ENCODE measurements around the gene C12orf56.

DNA sequence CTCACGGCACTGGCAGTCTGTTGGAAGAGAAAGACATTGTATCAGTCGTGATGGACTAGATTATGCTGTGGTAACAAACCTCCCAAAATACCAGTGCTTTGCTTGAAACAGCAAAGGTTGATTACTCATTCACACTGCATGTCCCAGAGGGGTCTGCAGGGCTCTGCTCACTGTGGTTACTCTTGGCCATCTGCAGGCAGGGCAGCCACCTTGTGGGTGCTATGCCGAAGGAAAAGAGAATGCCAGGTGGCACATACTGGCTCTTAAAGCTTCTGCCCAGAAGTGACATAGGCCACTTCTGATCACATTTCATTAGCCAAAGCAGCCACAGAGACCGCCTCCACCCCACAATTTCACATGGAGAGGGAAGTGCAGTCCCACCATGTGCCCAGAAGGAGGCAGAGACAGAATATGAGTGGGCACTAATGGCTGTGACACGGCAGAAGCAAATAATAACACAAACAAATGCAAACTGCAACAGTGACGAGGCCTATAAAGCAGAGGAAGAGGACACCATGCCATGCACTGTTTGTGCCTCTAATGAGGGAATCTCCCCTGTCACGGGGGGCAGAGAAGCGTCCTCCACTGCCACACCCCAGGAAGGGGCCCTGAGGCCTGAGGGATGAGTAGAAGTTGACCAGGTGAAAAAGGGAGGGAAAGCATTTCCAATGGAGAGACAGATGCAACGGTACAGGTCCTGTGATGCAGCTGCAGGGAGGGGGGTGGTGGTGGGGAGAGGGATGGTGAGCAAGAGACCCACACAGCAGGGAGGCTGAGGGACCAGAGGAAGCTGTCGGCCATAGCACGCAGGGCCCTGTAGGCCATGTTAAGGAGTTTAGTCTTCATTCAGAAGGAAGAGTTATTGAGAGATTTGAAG is 116.8 kb downstream of the C12orf56 start:
- TF ChIP-seq CTCF (IDR thresholded peaks at IDR 0.05) (peak; percentile 70), ZFX (IDR thresholded peaks at IDR 0.05; ENCODE audit: borderline replicate concordance) (no peak)

Data from 22Rv1 (cell line).